Breast epithelium (tissue), 4 donors: Measurements from ENCODE around the gene PDCL2. TPM values are rescaled to one million over a fixed set of nuclear protein-coding genes. Genes with fewer than 3 reads are reported as not detected.

Experiments
- DNase-seq, 2 donors: peaks; one replicate each; pipeline ENCODE4 v3.0.0-alpha.2; 2019; ENCODE audit warnings: low spot score in 2 of 2
- H3K27ac ChIP-seq, 2 donors: fragments of 200-600 bp; sonication (generic) in 1 of 2; one replicate each; pipeline ENCODE4 v1.5.1; 2016 to 2019; ENCODE audit warnings: mild to moderate bottlenecking in 1 of 2
- H3K27me3 ChIP-seq, 2 donors: fragments of 200-600 bp; sonication (generic) in 1 of 2; one replicate each; pipeline versions ENCODE4 v1.5.1 to v1.6.0; 2017 to 2019; ENCODE audit warnings: control low read depth in 1 of 2, mild to moderate bottlenecking in 1 of 2
- H3K36me3 ChIP-seq: fragments of 200-600 bp; one replicate; pipeline ENCODE4 v1.5.1; 2019
- H3K4me1 ChIP-seq, 2 donors: fragments of 200-600 bp; sonication (generic); one replicate each; pipeline ENCODE4 v1.5.1; 2016 to 2019; ENCODE audit warnings: control low read depth in 1 of 2
- H3K4me3 ChIP-seq, 3 donors: fragments of 200-600 bp; sonication (generic); 1 replicate in 2 of 3; 2 replicates in 1 of 3; pipeline ENCODE4 v1.5.1; 2016 to 2019; ENCODE audit warnings: mild to moderate bottlenecking in 3 of 3, moderate library complexity in 2 of 3
- H3K9me3 ChIP-seq, 2 donors: fragments of 200-600 bp; sonication (generic) in 1 of 2; one replicate each; pipeline ENCODE4 v1.5.1; 2016 to 2019; ENCODE audit warnings: control low read depth in 1 of 2
- CTCF ChIP-seq, 3 donors: fragments of 450-650 bp; IDR thresholded peaks; one replicate each; pipeline ENCODE4 v1.5.1; 2016 to 2017; ENCODE audit warnings: antibody characterized with exemption in 3 of 3, mild to moderate bottlenecking in 3 of 3, moderate library complexity in 3 of 3
- POLR2A ChIP-seq: fragments of 450-650 bp; IDR thresholded peaks from one replicate; pipeline ENCODE4 v1.6.1; 2016; ENCODE audit warnings: antibody characterized with exemption, mild to moderate bottlenecking, moderate library complexity
- POLR2AphosphoS5 ChIP-seq, 3 donors: sonication (generic); formaldehyde crosslinking; IDR thresholded peaks; one replicate each; pipeline ENCODE4 v1.6.1; 2017; ENCODE audit warnings: antibody characterized with exemption in 3 of 3
- intact Hi-C: fragments of 100-400 bp; cut with DNase I; formaldehyde crosslinking; loops from one replicate; pipeline ENCODE4 v1.15.1; 2023; ENCODE audit warnings: low total_unique reads
- total RNA-seq, 3 donors: library from RNA; depleted of rRNA; stranded (reverse); fragments of >200 nt; gene quantifications; one replicate each; pipeline ENCODE4 v1.1.0, GENCODE V29; 2016

Gene PDCL2
- total RNA-seq, 3 donors from 2014 or later: not detected

GRCh38 chr4:55543858-55544257 lies 48.2 kb downstream of the PDCL2 start:
- H3K27me3 ChIP-seq: no peaks in the 10 kb centered on the region
- H3K4me3 ChIP-seq: no peak overlapping the region
- no peaks in the 10 kb centered on the region for H3K9me3 ChIP-seq
- H3K36me3 ChIP-seq: no peaks in the 10 kb centered on the region
- H3K27ac ChIP-seq: no peak overlapping the region
- no peaks in the 10 kb centered on the region for H3K4me1 ChIP-seq
- DNase-seq: no peak
- intact Hi-C loops: no loop called here
- TF ChIP-seq CTCF (IDR thresholded peaks at IDR 0.05) (no peak), POLR2AphosphoS5 (IDR thresholded peaks at IDR 0.05) (no peak), POLR2A (no peak)

- no peak for TF ChIP-seq POLR2AphosphoS5 (IDR thresholded peaks at IDR 0.05)
- no peak for TF ChIP-seq CTCF (IDR thresholded peaks at IDR 0.05)
- TF ChIP-seq POLR2A: no peak
- no peaks in the 10 kb centered on the region for H3K27me3 ChIP-seq
- no peak for DNase-seq
- H3K27ac ChIP-seq: no peak overlapping the region
- H3K9me3 ChIP-seq: no peaks in the 10 kb centered on the region
- no peaks in the 10 kb centered on the region for H3K36me3 ChIP-seq
- no peak overlapping the region for H3K4me3 ChIP-seq
- no peaks in the 10 kb centered on the region for H3K4me1 ChIP-seq
- intact Hi-C loops: no loop called here
Observed at GRCh38 chr4:55540271-55540670, 51.8 kb downstream of the PDCL2 start.

- no peaks in the 10 kb centered on the region for H3K9me3 ChIP-seq
- H3K27me3 ChIP-seq: no peaks in the 10 kb centered on the region
- H3K36me3 ChIP-seq: no peaks in the 10 kb centered on the region
- TF ChIP-seq POLR2AphosphoS5 (IDR thresholded peaks at IDR 0.05) (no peak), CTCF (IDR thresholded peaks at IDR 0.05) (no peak), POLR2A (no peak)
- H3K4me1 ChIP-seq: no peaks in the 10 kb centered on the region
- H3K27ac ChIP-seq: no peak overlapping the region
- no peak overlapping the region for H3K4me3 ChIP-seq
- no peak for DNase-seq
- intact Hi-C loops: no loop called here
Observed at GRCh38 chr4:55539658-55540057, 52.4 kb downstream of the PDCL2 start.

- H3K36me3 ChIP-seq: no peaks in the 10 kb centered on the region
- TF ChIP-seq POLR2A (no peak), CTCF (IDR thresholded peaks at IDR 0.05) (no peak)
- H3K27ac ChIP-seq: no peak overlapping the region
- intact Hi-C loops: no loop called here
- H3K4me1 ChIP-seq: no peaks in the 10 kb centered on the region
- H3K4me3 ChIP-seq: no peak overlapping the region
- H3K27me3 ChIP-seq: no peaks in the 10 kb centered on the region
- no peak for DNase-seq
- H3K9me3 ChIP-seq: no peaks in the 10 kb centered on the region
Observed at GRCh38 chr4:55538531-55538930, 53.5 kb downstream of the PDCL2 start.

GRCh38 chr4:55534306-55534705 lies 57.7 kb downstream of the PDCL2 start:
- Histone ChIP-seq H3K4me3 (no peak overlapping the region), H3K27ac (no peak overlapping the region), H3K36me3 (no peaks in the 10 kb centered on the region), H3K4me1 (no peaks in the 10 kb centered on the region), H3K9me3 (peaks cover 4% of the 10 kb centered on the region in 2 donors), H3K27me3 (no peaks in the 10 kb centered on the region)
- intact Hi-C loops: no loop called here
- TF ChIP-seq POLR2A (no peak), POLR2AphosphoS5 (IDR thresholded peaks at IDR 0.05) (no peak), CTCF (IDR thresholded peaks at IDR 0.05) (no peak)
- DNase-seq: no peak
